CD8-positive, alpha-beta memory T cell (primary cell): ENCODE measurements around the gene LRRC8A. TPM values are rescaled to one million over a fixed set of nuclear protein-coding genes. Genes with fewer than 3 reads are reported as not detected.

Experiments
- CTCF ChIA-PET: fragments of 350-600 bp; sonication (Branson Sonifier 250); formaldehyde crosslinking; loops from one replicate; lab custom pipeline; 2021; ENCODE audit warnings: antibody characterized with exemption; lab: Charles Lee
- POLR2A ChIA-PET: fragments of 350-600 bp; sonication (Branson Sonifier 250); formaldehyde crosslinking; loops from one replicate; lab custom pipeline; 2021; ENCODE audit warnings: antibody characterized with exemption; lab: Charles Lee
- DNase-seq, 5 donors: peaks; one replicate each; pipeline versions ENCODE4 v3.0.0 to v3.0.0-alpha.2; 2020 to 2022; ENCODE audit warnings: mixed read lengths in 1 of 5
- H3K27ac ChIP-seq: one replicate; pipeline ENCODE4 v1.7.0; 2013; ENCODE audit warnings: low read depth, mild to moderate bottlenecking, low read length, moderate library complexity
- H3K27me3 ChIP-seq: 2 replicates; pipeline ENCODE4 v1.7.0; 2013; ENCODE audit warnings: low read length, mild to moderate bottlenecking; ENCODE audit not compliant: insufficient read depth, poor library complexity, severe bottlenecking
- H3K36me3 ChIP-seq: 2 replicates; pipeline ENCODE4 v1.7.0; 2013; ENCODE audit warnings: mild to moderate bottlenecking, low read length, moderate library complexity; ENCODE audit not compliant: insufficient read depth
- H3K4me1 ChIP-seq: 2 replicates; pipeline ENCODE4 v1.7.0; 2013; ENCODE audit warnings: mild to moderate bottlenecking, low read length, moderate library complexity; ENCODE audit not compliant: insufficient read depth
- H3K4me3 ChIP-seq: 2 replicates; pipeline ENCODE4 v1.7.0; 2013; ENCODE audit warnings: mild to moderate bottlenecking, low read length
- H3K9me3 ChIP-seq: 2 replicates; pipeline ENCODE4 v1.7.0; 2013; ENCODE audit warnings: mild to moderate bottlenecking, low read length
- H3K27ac Mint-ChIP-seq, 8 donors: one replicate each; pipeline ENCODE4 v1.8.0; 2020 to 2021; ENCODE audit warnings: mixed read lengths in 8 of 8, mild to moderate bottlenecking in 6 of 8, inconsistent platforms in 3 of 8, moderate library complexity in 3 of 8
- H3K27me3 Mint-ChIP-seq, 2 donors: one replicate each; pipeline ENCODE4 v1.8.0; 2020 to 2021; ENCODE audit warnings: mixed read lengths in 2 of 2, mild to moderate bottlenecking in 1 of 2, moderate library complexity in 1 of 2
- H3K36me3 Mint-ChIP-seq, 3 donors: one replicate each; pipeline ENCODE4 v1.8.0; 2020 to 2021; ENCODE audit warnings: mixed read lengths in 3 of 3, inconsistent platforms in 1 of 3, mild to moderate bottlenecking in 1 of 3
- H3K4me1 Mint-ChIP-seq, 3 donors: one replicate each; pipeline ENCODE4 v1.8.0; 2020 to 2021; ENCODE audit warnings: mixed read lengths in 3 of 3, inconsistent platforms in 1 of 3, mild to moderate bottlenecking in 1 of 3
- H3K4me3 Mint-ChIP-seq, 7 donors: one replicate each; pipeline ENCODE4 v1.8.0; 2020 to 2021; ENCODE audit warnings: mixed read lengths in 7 of 7, mild to moderate bottlenecking in 6 of 7, moderate library complexity in 4 of 7, inconsistent platforms in 2 of 7
- H3K9me3 Mint-ChIP-seq, 5 donors: one replicate each; pipeline ENCODE4 v1.8.0; 2020 to 2022; ENCODE audit warnings: mixed read lengths in 5 of 5, mild to moderate bottlenecking in 3 of 5, moderate library complexity in 2 of 5, inconsistent platforms in 1 of 5
- polyA plus RNA-seq: library from polyadenylated mRNA; unstranded; fragments of 300-500 nt; fragmentation: Illumina TruSeq; gene quantifications from one replicate; pipeline ENCODE4 v1.2.3, GENCODE V29; 2021
- total RNA-seq, 2 experiments: library from RNA; stranded (reverse); gene quantifications; one replicate each; pipeline ENCODE4 v1.2.3, GENCODE V29; 2021

The LRRC8A gene
- total and polyA plus RNA-seq, 3 experiments from 2014 or later: 27.3 to 42.7 (median 27.6) TPM

- Histone ChIP-seq H3K4me1 (peaks cover 3% of the 10 kb centered on the region), H3K27me3 (no peaks in the 10 kb centered on the region), H3K27ac (no peak overlapping the region), H3K36me3 (peaks cover 8% of the 10 kb centered on the region), H3K4me3 (no peak overlapping the region), H3K9me3 (no peaks in the 10 kb centered on the region)
- DNase-seq: no peak
- Mint-ChIP-seq H3K4me1 (peaks cover 1 to 14% (median 5%) of the 10 kb centered on the region in 3 donors), H3K36me3 (peaks cover 0 to 34% (median 7%) of the 10 kb centered on the region in 3 donors), H3K9me3 (no peaks in the 10 kb centered on the region), H3K27ac (peak overlapping the region in 3 of 8 donors; percentile 20 to 72 (median 42)), H3K4me3 (no peak overlapping the region), H3K27me3 (no peaks in the 10 kb centered on the region)
- ChIA-PET POLR2A (no interaction called here), CTCF (interaction anchor here (1.0 to 2.4 kb wide), 3 partner anchors 8 to 56 kb away, joined by 3 to 10 read pairs (median 3); no protein-coding TSS in a partner anchor)
Observed at GRCh38 chr9:128919402-128920089, 37.6 kb downstream of the LRRC8A start.

GRCh38 chr9:128920381-128921058 is 38.6 kb downstream of the LRRC8A start, which contains the start of gene PHYHD1:
Gene PHYHD1 (plus strand): TSS chr9:128920982. CDS start chr9:128922324, 1,342 bp downstream.
- H3K9me3 Mint-ChIP-seq: no peaks in the 10 kb centered on the region
- H3K4me3 Mint-ChIP-seq: no peak within 1 kb of the TSS
- no peaks in the 10 kb centered on the region for H3K9me3 ChIP-seq
- no peaks in the 10 kb centered on the region for H3K27me3 ChIP-seq
- DNase-seq: no peak
- H3K4me3 ChIP-seq: no peak within 1 kb of the TSS
- H3K4me1 Mint-ChIP-seq: peaks cover 0 to 9% (median 5%) of the 10 kb centered on the region in 3 donors
- H3K4me1 ChIP-seq: no peaks in the 10 kb centered on the region
- peak within 1 kb of the TSS in 4 of 8 donors; percentile 29 to 87 (median 55) for H3K27ac Mint-ChIP-seq
- H3K27ac ChIP-seq: no peak within 1 kb of the TSS
- H3K27me3 Mint-ChIP-seq: no peaks in the 10 kb centered on the region
- peaks cover 0 to 27% (median 7%) of the 10 kb centered on the region in 3 donors for H3K36me3 Mint-ChIP-seq
- H3K36me3 ChIP-seq: peaks cover 8% of the 10 kb centered on the region
- POLR2A ChIA-PET: interaction anchor here (0.6 kb wide), 1 partner anchor 25 kb away, joined by 3 read pairs; no protein-coding TSS in a partner anchor
- CTCF ChIA-PET: interaction anchor here (1.0 to 11.7 kb wide), 2 partner anchors 11 to 59 kb away, joined by 3 to 155 read pairs; no protein-coding TSS in a partner anchor

- peak in 1 of 5 donors; percentile 46 for DNase-seq
- Mint-ChIP-seq H3K9me3 (no peaks in the 10 kb centered on the region), H3K4me3 (peak overlapping the region in 4 of 7 donors; percentile 1 to 51 (median 30)), H3K27me3 (no peaks in the 10 kb centered on the region), H3K4me1 (peaks cover 1 to 11% (median 5%) of the 10 kb centered on the region in 3 donors), H3K36me3 (peaks cover 0 to 15% (median 5%) of the 10 kb centered on the region in 3 donors), H3K27ac (peak overlapping the region in 3 of 8 donors; percentile 47 to 82 (median 63))
- Histone ChIP-seq H3K9me3 (no peaks in the 10 kb centered on the region), H3K36me3 (peaks cover 8% of the 10 kb centered on the region), H3K4me1 (no peaks in the 10 kb centered on the region), H3K4me3 (no peak overlapping the region), H3K27ac (no peak overlapping the region), H3K27me3 (no peaks in the 10 kb centered on the region)
- CTCF ChIA-PET: interaction anchor here (11.7 kb wide), 1 partner anchor 60 kb away, joined by 155 read pairs; no protein-coding TSS in a partner anchor
- POLR2A ChIA-PET: interaction anchor here (0.9 kb wide), 1 partner anchor 92 kb away, joined by 5 read pairs; no protein-coding TSS in a partner anchor
Observed at GRCh38 chr9:128921881-128922763, 40.2 kb downstream of the LRRC8A start.

GRCh38 chr9:128923493-128923883 is 41.6 kb downstream of the LRRC8A start:
- no peak overlapping the region for H3K4me3 ChIP-seq
- Mint-ChIP-seq H3K9me3 (no peaks in the 10 kb centered on the region), H3K4me3 (no peak overlapping the region), H3K27me3 (no peaks in the 10 kb centered on the region), H3K27ac (no peak overlapping the region), H3K4me1 (peaks cover 6 to 18% (median 6%) of the 10 kb centered on the region in 3 donors), H3K36me3 (peaks cover 0 to 4% (median 0%) of the 10 kb centered on the region in 3 donors)
- H3K4me1 ChIP-seq: peaks cover 5% of the 10 kb centered on the region
- POLR2A ChIA-PET: no interaction called here
- no peak for DNase-seq
- CTCF ChIA-PET: interaction anchor here (1.2 to 11.7 kb wide), 3 partner anchors 41 to 105 kb away, joined by 3 to 155 read pairs (median 4); partner anchors contain the start of genes ENDOG, KYAT1 and LRRC8A
- no peak overlapping the region for H3K27ac ChIP-seq
- no peaks in the 10 kb centered on the region for H3K36me3 ChIP-seq
- no peaks in the 10 kb centered on the region for H3K9me3 ChIP-seq
- H3K27me3 ChIP-seq: no peaks in the 10 kb centered on the region

- Mint-ChIP-seq H3K36me3 (no peaks in the 10 kb centered on the region), H3K9me3 (no peaks in the 10 kb centered on the region), H3K27ac (peak overlapping the region in 1 of 8 donors; percentile 82), H3K4me3 (no peak overlapping the region), H3K27me3 (no peaks in the 10 kb centered on the region), H3K4me1 (peaks cover 6 to 9% (median 6%) of the 10 kb centered on the region in 3 donors)
- H3K36me3 ChIP-seq: no peaks in the 10 kb centered on the region
- no peak overlapping the region for H3K27ac ChIP-seq
- H3K9me3 ChIP-seq: no peaks in the 10 kb centered on the region
- no peaks in the 10 kb centered on the region for H3K27me3 ChIP-seq
- no peak overlapping the region for H3K4me3 ChIP-seq
- ChIA-PET POLR2A (interaction anchor here (0.6 kb wide), 2 partner anchors 26 to 282 kb away, joined by 4 to 8 read pairs; no protein-coding TSS in a partner anchor), CTCF (interaction anchor here (0.6 to 11.7 kb wide), 29 partner anchors 9 to 566 kb away, joined by 3 to 155 read pairs (median 4); partner anchors contain the start of genes ENDOG, KYAT1 and LRRC8A)
- peaks cover 5% of the 10 kb centered on the region for H3K4me1 ChIP-seq
- peak; percentile 20 to 67 (median 38) for DNase-seq
Observed at GRCh38 chr9:128927731-128928411, 45.9 kb downstream of the LRRC8A start.

- CTCF ChIA-PET: interaction anchor here (0.6 to 11.7 kb wide), 25 partner anchors 8 to 510 kb away, joined by 3 to 155 read pairs (median 4); partner anchors contain the start of genes ENDOG, KYAT1 and LRRC8A
- H3K4me1 Mint-ChIP-seq: peaks cover 6 to 9% (median 6%) of the 10 kb centered on the region in 3 donors
- no peaks in the 10 kb centered on the region for H3K36me3 Mint-ChIP-seq
- Histone ChIP-seq H3K27me3 (no peaks in the 10 kb centered on the region), H3K4me1 (peaks cover 5% of the 10 kb centered on the region), H3K9me3 (no peaks in the 10 kb centered on the region), H3K36me3 (no peaks in the 10 kb centered on the region), H3K27ac (no peak overlapping the region), H3K4me3 (no peak overlapping the region)
- H3K27me3 Mint-ChIP-seq: no peaks in the 10 kb centered on the region
- H3K9me3 Mint-ChIP-seq: no peaks in the 10 kb centered on the region
- no peak overlapping the region for H3K27ac Mint-ChIP-seq
- H3K4me3 Mint-ChIP-seq: no peak overlapping the region
- POLR2A ChIA-PET: interaction anchor here (0.6 kb wide), 1 partner anchor 283 kb away, joined by 8 read pairs; no protein-coding TSS in a partner anchor
- DNase-seq: no peak
Observed at GRCh38 chr9:128928624-128929023, 46.7 kb downstream of the LRRC8A start.
